Liver (tissue), 9 donors: ENCODE results near the gene FADS1. TPM values are rescaled to one million over a fixed set of nuclear protein-coding genes. Genes with fewer than 3 reads are reported as not detected.

Experiments used
- DNase-seq: peaks from one replicate; pipeline ENCODE4 v3.0.0-alpha.2; 2017; ENCODE audit warnings: low spot score
- H3K27ac ChIP-seq, 2 donors: one replicate each; pipeline ENCODE4 v1.7.0; 2013; ENCODE audit warnings: inconsistent platforms in 2 of 2, low read length in 2 of 2, control low read depth in 1 of 2, low read depth in 1 of 2, mild to moderate bottlenecking in 1 of 2
- H3K27me3 ChIP-seq, 4 donors: one replicate each; pipeline versions ENCODE4 v1.6.1 to v1.7.0; 2013; ENCODE audit warnings: low read length in 3 of 4, inconsistent platforms in 1 of 4, mild to moderate bottlenecking in 1 of 4, moderate library complexity in 1 of 4; ENCODE audit not compliant: control insufficient read depth in 4 of 4, insufficient read depth in 4 of 4
- H3K36me3 ChIP-seq, 4 donors: one replicate each; pipeline versions ENCODE4 v1.6.1 to v1.7.0; 2013; ENCODE audit warnings: low read length in 3 of 4, mild to moderate bottlenecking in 3 of 4, low read depth in 1 of 4, moderate library complexity in 1 of 4; ENCODE audit not compliant: control insufficient read depth in 4 of 4, insufficient read depth in 3 of 4
- H3K4me1 ChIP-seq, 4 donors: one replicate each; pipeline versions ENCODE4 v1.6.1 to v1.7.0; 2013; ENCODE audit warnings: low read length in 3 of 4, mild to moderate bottlenecking in 3 of 4, moderate library complexity in 1 of 4; ENCODE audit not compliant: control insufficient read depth in 4 of 4, insufficient read depth in 4 of 4
- H3K4me3 ChIP-seq, 3 donors: one replicate each; pipeline versions ENCODE4 v1.6.1 to v1.7.0; 2013; ENCODE audit warnings: low read length in 3 of 3, control low read depth in 1 of 3, low read depth in 1 of 3, mild to moderate bottlenecking in 1 of 3
- H3K9ac ChIP-seq, 2 donors: one replicate each; pipeline ENCODE4 v1.7.0; 2013; ENCODE audit warnings: low read length in 2 of 2, mild to moderate bottlenecking in 2 of 2, moderate library complexity in 2 of 2, control low read depth in 1 of 2, low read depth in 1 of 2
- H3K9me3 ChIP-seq, 4 donors: one replicate each; pipeline versions ENCODE4 v1.6.1 to v1.7.0; 2013; ENCODE audit warnings: low read length in 3 of 4; ENCODE audit not compliant: control insufficient read depth in 4 of 4
- EGR1 ChIP-seq, 2 donors: IDR thresholded peaks; 2 replicates each; pipeline ENCODE4 v1.6.1; 2016 to 2018; ENCODE audit warnings: antibody characterized with exemption in 2 of 2, low read depth in 2 of 2
- FOXA1 ChIP-seq: IDR thresholded peaks from 2 replicates; pipeline ENCODE4 v1.6.1; 2016; ENCODE audit warnings: antibody characterized with exemption
- FOXA2 ChIP-seq: IDR thresholded peaks from 2 replicates; pipeline ENCODE4 v1.6.1; 2016; ENCODE audit warnings: antibody characterized with exemption
- GABPA ChIP-seq, 2 donors: IDR thresholded peaks in 1 of 2; conservative IDR thresholded peaks in 1 of 2; 2 replicates each; pipeline ENCODE4 v1.6.1; 2016; ENCODE audit warnings: antibody characterized with exemption in 2 of 2, mild to moderate bottlenecking in 1 of 2, moderate library complexity in 1 of 2
- HNF4A ChIP-seq, 2 donors: conservative IDR thresholded peaks; 2 replicates each; pipeline ENCODE4 v1.6.1; 2016; ENCODE audit warnings: antibody characterized with exemption in 2 of 2, mild to moderate bottlenecking in 2 of 2
- HNF4G ChIP-seq: IDR thresholded peaks from 2 replicates; pipeline ENCODE4 v1.6.1; 2016; ENCODE audit warnings: antibody characterized with exemption
- JUND ChIP-seq, 2 donors: IDR thresholded peaks; 2 replicates each; pipeline ENCODE4 v1.6.1; 2016; ENCODE audit warnings: antibody characterized with exemption in 2 of 2
- NR2F2 ChIP-seq: IDR thresholded peaks from 2 replicates; pipeline ENCODE4 v1.6.1; 2016; ENCODE audit warnings: antibody characterized with exemption
- RAD21 ChIP-seq, 2 donors: IDR thresholded peaks; 2 replicates each; pipeline ENCODE4 v1.6.1; 2016; ENCODE audit warnings: antibody characterized with exemption in 2 of 2, mild to moderate bottlenecking in 2 of 2
- RXRA ChIP-seq, 2 donors: IDR thresholded peaks; 2 replicates each; pipeline ENCODE4 v1.6.1; 2017 to 2018; ENCODE audit warnings: antibody characterized with exemption in 2 of 2, mild to moderate bottlenecking in 1 of 2
- SP1 ChIP-seq: IDR thresholded peaks from 2 replicates; pipeline ENCODE4 v1.6.1; 2018; ENCODE audit warnings: antibody characterized with exemption, mild to moderate bottlenecking
- TAF1 ChIP-seq: conservative IDR thresholded peaks from 2 replicates; pipeline ENCODE4 v1.6.1; 2016; ENCODE audit warnings: antibody characterized with exemption, mild to moderate bottlenecking
- WGBS: extraction: QIAGEN DNeasy Blood & Tissue Kit; methylation state at CpG from one replicate; pipeline ENCODE4 v1.1.7; 2013; 5-methylcytosine and 5-hydroxymethylcytosine counted together
- polyA plus RNA-seq, 2 donors: library from polyadenylated mRNA; stranded (reverse) in 1 of 2; unstranded in 1 of 2; fragments of 200-250 nt in 1 of 2; fragments of >200 nt in 1 of 2; fragmentation: Nextera tagmentation in 1 of 2; extraction: Ambion mirVana in 1 of 2; gene quantifications; one replicate each; pipeline versions ENCODE4 v1.2.1 to v1.2.3, GENCODE V29; 2013 to 2015
- total RNA-seq, 2 donors: library from RNA; depleted of rRNA; stranded (reverse); fragments of >200 nt; gene quantifications; one replicate each; pipeline ENCODE4 v1.2.3, GENCODE V29; 2014
- TF ChIP-seq, protein P1 (sequence below): fragments of 150-350 bp; IDR thresholded peaks from 2 replicates; pipeline ENCODE4 v1.5.1; 2017; ENCODE audit warnings: improper control_type of control experiment, low read depth, low read length; ENCODE audit not compliant: missing input control
- TF ChIP-seq, protein P2 (sequence below): IDR thresholded peaks from 2 replicates; pipeline ENCODE4 v1.6.1; 2016; ENCODE audit warnings: antibody characterized with exemption
- TF ChIP-seq, protein P3 (sequence below): IDR thresholded peaks from 2 replicates; pipeline ENCODE4 v1.6.1; 2016; ENCODE audit warnings: antibody characterized with exemption, mild to moderate bottlenecking
- TF ChIP-seq, protein P4 (sequence below): IDR thresholded peaks from 2 replicates; pipeline ENCODE4 v1.6.1; 2016; ENCODE audit warnings: antibody characterized with exemption
- TF ChIP-seq, protein P5 (sequence below): IDR thresholded peaks from 2 replicates; pipeline ENCODE4 v1.6.1; 2016; ENCODE audit warnings: antibody characterized with exemption
- donor health status: healthy.
- donor health status: healthy.
- donor health status: healthy.
- donor health status: healthy.
- donor health status: healthy.

FADS1 gene
- total and polyA plus RNA-seq, 4 donors, result 16.8 to 137 (median 58.7) TPM

DNA sequence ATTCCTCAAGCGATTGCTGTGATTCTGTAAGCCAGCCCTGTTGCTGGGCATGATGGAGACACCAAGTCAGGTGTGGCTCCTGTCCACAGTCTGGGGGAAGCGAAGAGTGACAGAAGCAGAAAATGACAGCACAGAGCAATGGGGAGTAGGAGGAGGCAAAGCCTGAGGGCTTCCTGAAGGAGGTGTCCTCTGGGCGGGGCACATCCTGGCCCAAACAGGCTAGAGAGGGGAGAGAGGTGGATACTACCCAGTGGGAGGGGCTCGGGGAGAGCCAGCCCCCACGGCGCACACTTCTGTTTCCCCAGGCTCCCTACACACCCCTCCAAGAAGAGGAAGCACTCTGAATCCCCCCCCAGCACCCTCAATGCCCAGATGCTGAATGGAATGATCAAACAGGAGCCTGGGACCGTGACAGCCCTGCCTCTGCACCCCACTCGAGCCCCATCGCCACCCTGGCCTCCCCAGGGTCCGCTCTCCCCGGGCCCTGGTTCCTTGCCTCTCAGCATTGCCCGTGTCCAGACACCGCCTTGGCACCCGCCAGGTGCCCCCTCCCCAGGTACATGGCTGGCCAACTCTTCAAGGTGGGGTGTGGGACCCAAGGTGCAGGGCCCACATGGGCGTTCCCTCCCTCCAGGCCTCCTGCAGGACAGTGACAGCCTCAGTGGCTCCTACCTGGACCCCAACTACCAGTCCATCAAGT is 45.5 kb downstream of the FADS1 start:
- no peaks in the 10 kb centered on the region for H3K27me3 ChIP-seq

DNA sequence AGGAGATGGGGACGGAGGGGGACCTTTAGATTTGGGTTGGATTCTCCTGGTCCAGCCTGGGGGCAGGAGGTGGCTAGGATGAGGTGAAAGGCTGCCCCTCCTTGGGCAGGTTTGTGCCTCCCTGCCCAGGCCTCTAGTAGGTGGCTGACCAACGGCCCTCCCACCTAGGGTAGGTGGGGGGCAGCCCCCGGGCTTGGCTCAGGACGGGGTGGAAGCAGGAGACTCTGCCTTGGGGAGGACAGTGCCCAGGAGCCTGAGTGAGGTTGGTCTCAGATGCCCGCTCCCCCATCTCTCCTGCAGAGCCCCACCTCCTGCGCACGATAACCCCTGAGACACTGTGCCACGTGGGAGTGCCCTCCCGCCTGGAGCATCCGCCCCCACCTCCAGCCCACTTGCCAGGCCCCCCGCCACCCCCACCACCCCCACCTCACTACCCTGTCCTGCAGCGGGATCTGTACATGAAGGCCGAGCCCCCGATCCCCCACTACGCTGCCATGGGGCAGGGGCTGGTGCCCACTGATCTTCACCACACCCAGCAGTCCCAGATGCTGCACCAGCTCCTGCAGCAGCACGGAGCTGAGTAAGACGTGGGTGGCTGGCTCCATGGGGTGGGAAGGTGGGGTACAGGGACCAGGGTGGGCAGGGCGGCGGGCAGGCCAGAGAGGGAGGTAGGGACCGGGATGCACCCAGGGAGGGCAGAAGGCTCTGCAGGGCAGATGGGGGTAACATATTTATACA is 46.7 kb downstream of the FADS1 start:
- H3K9ac ChIP-seq, result no peak overlapping the region
- TF ChIP-seq NR2F2 (no peak), RAD21 (IDR thresholded peaks at IDR 0.05) (no peak), RXRA (IDR thresholded peaks at IDR 0.05) (no peak), EGR1 (IDR thresholded peaks at IDR 0.05; ENCODE audit: low read depth in 2 of 2) (no peak), HNF4A (conservative IDR thresholded peaks at IDR 0.05) (no peak), SP1 (no peak), GABPA (IDR thresholded peaks at IDR 0.05 in 1 of 2, conservative IDR thresholded peaks at IDR 0.05 in 1 of 2) (no peak), JUND (IDR thresholded peaks at IDR 0.05) (no peak), FOXA1 (no peak), HNF4G (no peak), TAF1 (no peak)
- TF ChIP-seq, protein P1, sequence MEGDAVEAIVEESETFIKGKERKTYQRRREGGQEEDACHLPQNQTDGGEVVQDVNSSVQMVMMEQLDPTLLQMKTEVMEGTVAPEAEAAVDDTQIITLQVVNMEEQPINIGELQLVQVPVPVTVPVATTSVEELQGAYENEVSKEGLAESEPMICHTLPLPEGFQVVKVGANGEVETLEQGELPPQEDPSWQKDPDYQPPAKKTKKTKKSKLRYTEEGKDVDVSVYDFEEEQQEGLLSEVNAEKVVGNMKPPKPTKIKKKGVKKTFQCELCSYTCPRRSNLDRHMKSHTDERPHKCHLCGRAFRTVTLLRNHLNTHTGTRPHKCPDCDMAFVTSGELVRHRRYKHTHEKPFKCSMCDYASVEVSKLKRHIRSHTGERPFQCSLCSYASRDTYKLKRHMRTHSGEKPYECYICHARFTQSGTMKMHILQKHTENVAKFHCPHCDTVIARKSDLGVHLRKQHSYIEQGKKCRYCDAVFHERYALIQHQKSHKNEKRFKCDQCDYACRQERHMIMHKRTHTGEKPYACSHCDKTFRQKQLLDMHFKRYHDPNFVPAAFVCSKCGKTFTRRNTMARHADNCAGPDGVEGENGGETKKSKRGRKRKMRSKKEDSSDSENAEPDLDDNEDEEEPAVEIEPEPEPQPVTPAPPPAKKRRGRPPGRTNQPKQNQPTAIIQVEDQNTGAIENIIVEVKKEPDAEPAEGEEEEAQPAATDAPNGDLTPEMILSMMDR, result no peak
- TF ChIP-seq, protein P2, sequence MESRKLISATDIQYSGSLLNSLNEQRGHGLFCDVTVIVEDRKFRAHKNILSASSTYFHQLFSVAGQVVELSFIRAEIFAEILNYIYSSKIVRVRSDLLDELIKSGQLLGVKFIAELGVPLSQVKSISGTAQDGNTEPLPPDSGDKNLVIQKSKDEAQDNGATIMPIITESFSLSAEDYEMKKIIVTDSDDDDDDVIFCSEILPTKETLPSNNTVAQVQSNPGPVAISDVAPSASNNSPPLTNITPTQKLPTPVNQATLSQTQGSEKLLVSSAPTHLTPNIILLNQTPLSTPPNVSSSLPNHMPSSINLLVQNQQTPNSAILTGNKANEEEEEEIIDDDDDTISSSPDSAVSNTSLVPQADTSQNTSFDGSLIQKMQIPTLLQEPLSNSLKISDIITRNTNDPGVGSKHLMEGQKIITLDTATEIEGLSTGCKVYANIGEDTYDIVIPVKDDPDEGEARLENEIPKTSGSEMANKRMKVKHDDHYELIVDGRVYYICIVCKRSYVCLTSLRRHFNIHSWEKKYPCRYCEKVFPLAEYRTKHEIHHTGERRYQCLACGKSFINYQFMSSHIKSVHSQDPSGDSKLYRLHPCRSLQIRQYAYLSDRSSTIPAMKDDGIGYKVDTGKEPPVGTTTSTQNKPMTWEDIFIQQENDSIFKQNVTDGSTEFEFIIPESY, result no peak
- TF ChIP-seq, protein P3, sequence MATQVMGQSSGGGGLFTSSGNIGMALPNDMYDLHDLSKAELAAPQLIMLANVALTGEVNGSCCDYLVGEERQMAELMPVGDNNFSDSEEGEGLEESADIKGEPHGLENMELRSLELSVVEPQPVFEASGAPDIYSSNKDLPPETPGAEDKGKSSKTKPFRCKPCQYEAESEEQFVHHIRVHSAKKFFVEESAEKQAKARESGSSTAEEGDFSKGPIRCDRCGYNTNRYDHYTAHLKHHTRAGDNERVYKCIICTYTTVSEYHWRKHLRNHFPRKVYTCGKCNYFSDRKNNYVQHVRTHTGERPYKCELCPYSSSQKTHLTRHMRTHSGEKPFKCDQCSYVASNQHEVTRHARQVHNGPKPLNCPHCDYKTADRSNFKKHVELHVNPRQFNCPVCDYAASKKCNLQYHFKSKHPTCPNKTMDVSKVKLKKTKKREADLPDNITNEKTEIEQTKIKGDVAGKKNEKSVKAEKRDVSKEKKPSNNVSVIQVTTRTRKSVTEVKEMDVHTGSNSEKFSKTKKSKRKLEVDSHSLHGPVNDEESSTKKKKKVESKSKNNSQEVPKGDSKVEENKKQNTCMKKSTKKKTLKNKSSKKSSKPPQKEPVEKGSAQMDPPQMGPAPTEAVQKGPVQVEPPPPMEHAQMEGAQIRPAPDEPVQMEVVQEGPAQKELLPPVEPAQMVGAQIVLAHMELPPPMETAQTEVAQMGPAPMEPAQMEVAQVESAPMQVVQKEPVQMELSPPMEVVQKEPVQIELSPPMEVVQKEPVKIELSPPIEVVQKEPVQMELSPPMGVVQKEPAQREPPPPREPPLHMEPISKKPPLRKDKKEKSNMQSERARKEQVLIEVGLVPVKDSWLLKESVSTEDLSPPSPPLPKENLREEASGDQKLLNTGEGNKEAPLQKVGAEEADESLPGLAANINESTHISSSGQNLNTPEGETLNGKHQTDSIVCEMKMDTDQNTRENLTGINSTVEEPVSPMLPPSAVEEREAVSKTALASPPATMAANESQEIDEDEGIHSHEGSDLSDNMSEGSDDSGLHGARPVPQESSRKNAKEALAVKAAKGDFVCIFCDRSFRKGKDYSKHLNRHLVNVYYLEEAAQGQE, result no peak
- TF ChIP-seq, protein P4, sequence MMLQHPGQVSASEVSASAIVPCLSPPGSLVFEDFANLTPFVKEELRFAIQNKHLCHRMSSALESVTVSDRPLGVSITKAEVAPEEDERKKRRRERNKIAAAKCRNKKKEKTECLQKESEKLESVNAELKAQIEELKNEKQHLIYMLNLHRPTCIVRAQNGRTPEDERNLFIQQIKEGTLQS, result no peak

More for the DNA sequence above, 45.5 kb downstream of the FADS1 start:
- H3K4me1 ChIP-seq, result peaks cover 15 to 36% (median 25%) of the 10 kb centered on the region in 4 donors
- no peak overlapping the region for H3K4me3 ChIP-seq
- DNase-seq, result no peak
- H3K9ac ChIP-seq, result no peak overlapping the region
- no peaks in the 10 kb centered on the region for H3K9me3 ChIP-seq
- 94% methylated on average over 15 of the region's 15 CpGs for WGBS
- H3K27ac ChIP-seq, result no peak overlapping the region
- no peaks in the 10 kb centered on the region for H3K36me3 ChIP-seq
- no peak for TF ChIP-seq FOXA2
- TF ChIP-seq, protein P4, result no peak
- TF ChIP-seq FOXA1, result no peak
- no peak for TF ChIP-seq RXRA (IDR thresholded peaks at IDR 0.05)
- no peak for TF ChIP-seq TAF1
- no peak for TF ChIP-seq JUND (IDR thresholded peaks at IDR 0.05)
- TF ChIP-seq GABPA (IDR thresholded peaks at IDR 0.05 in 1 of 2, conservative IDR thresholded peaks at IDR 0.05 in 1 of 2), result no peak
- TF ChIP-seq SP1, result no peak
- TF ChIP-seq, protein P5, sequence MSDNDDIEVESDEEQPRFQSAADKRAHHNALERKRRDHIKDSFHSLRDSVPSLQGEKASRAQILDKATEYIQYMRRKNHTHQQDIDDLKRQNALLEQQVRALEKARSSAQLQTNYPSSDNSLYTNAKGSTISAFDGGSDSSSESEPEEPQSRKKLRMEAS, result no peak
- TF ChIP-seq, protein P1, result no peak
- TF ChIP-seq HNF4A (conservative IDR thresholded peaks at IDR 0.05), result no peak
- no peak for TF ChIP-seq EGR1 (IDR thresholded peaks at IDR 0.05; ENCODE audit: low read depth in 2 of 2)

More for the DNA sequence above, 46.7 kb downstream of the FADS1 start:
- Histone ChIP-seq H3K36me3 (no peaks in the 10 kb centered on the region), H3K4me1 (peaks cover 16 to 48% (median 34%) of the 10 kb centered on the region in 4 donors), H3K27ac (no peak overlapping the region), H3K9me3 (no peaks in the 10 kb centered on the region), H3K4me3 (no peak overlapping the region), H3K27me3 (no peaks in the 10 kb centered on the region)
- WGBS, result 91% methylated on average over 20 of the region's 20 CpGs
- no peak for DNase-seq
